Measurements from ENCODE around the gene RALGPS2. TPM values are rescaled to one million over a fixed set of nuclear protein-coding genes. Genes with fewer than 3 reads are reported as not detected.

Gene RALGPS2
- total and polyA plus RNA-seq, 2 donors from 2014 or later: 3.6 to 32.8 TPM

- peaks cover 0 to 3% (median 0%) of the 10 kb centered on the region in 3 donors for H3K9me3 ChIP-seq (ENCODE audit: control insufficient read depth in 2 of 3, insufficient read depth in 1 of 3, low read length in 3 of 3)
- no peaks in the 10 kb centered on the region for H3K4me1 ChIP-seq (ENCODE audit: control insufficient read depth in 2 of 3, insufficient read depth in 2 of 3, low read depth in 1 of 3, low read length in 3 of 3)
- intact Hi-C loops (cut with DNase I): no loop called here
- H3K9ac ChIP-seq (ENCODE audit: low read length in 3 of 3): no peak overlapping the region
- FAIRE-seq (no peak), DNase-seq (no peak)
- H3K27ac ChIP-seq (ENCODE audit: low read depth in 2 of 2, low read length in 2 of 2): no peak overlapping the region
- no peaks in the 10 kb centered on the region for H3K36me3 ChIP-seq (ENCODE audit: control insufficient read depth in 2 of 3, insufficient read depth in 3 of 3, low read length in 3 of 3)
- H3K27me3 ChIP-seq (ENCODE audit: control insufficient read depth, insufficient read depth, low read length): no peaks in the 10 kb centered on the region
- no peak overlapping the region for H3K4me3 ChIP-seq (ENCODE audit: low read length in 3 of 3)
- TF ChIP-seq CTCF (IDR thresholded peaks at IDR 0.05; ENCODE audit: borderline replicate concordance, extremely low read depth, insufficient read depth): no peak
Observed at GRCh38 chr1:178961868-178962267, 236.8 kb downstream of the RALGPS2 start.

GRCh38 chr1:178962853-178963711, 238.0 kb downstream of the RALGPS2 start:
- no peak overlapping the region for H3K9ac ChIP-seq (ENCODE audit: low read length in 3 of 3)

GRCh38 chr1:178964469-178965330, 239.7 kb downstream of the RALGPS2 start:
- no peak overlapping the region for H3K27ac ChIP-seq (ENCODE audit: low read depth in 2 of 2, low read length in 2 of 2)
- no peak for FAIRE-seq
- no peaks in the 10 kb centered on the region for H3K36me3 ChIP-seq (ENCODE audit: control insufficient read depth in 2 of 3, insufficient read depth in 3 of 3, low read length in 3 of 3)
- no peak for TF ChIP-seq CTCF (IDR thresholded peaks at IDR 0.05; ENCODE audit: borderline replicate concordance, extremely low read depth, insufficient read depth)
- no peak overlapping the region for H3K9ac ChIP-seq (ENCODE audit: low read length in 3 of 3)
- no peak overlapping the region for H3K4me3 ChIP-seq (ENCODE audit: low read length in 3 of 3)
- DNase-seq: no peak
- H3K9me3 ChIP-seq (ENCODE audit: control insufficient read depth in 2 of 3, insufficient read depth in 1 of 3, low read length in 3 of 3): peaks cover 0 to 3% (median 0%) of the 10 kb centered on the region in 3 donors
- H3K4me1 ChIP-seq (ENCODE audit: control insufficient read depth in 2 of 3, insufficient read depth in 2 of 3, low read depth in 1 of 3, low read length in 3 of 3): no peaks in the 10 kb centered on the region
- intact Hi-C loops (cut with DNase I): no loop called here
- no peaks in the 10 kb centered on the region for H3K27me3 ChIP-seq (ENCODE audit: control insufficient read depth, insufficient read depth, low read length)

More at GRCh38 chr1:178962853-178963711, 238.0 kb downstream of the RALGPS2 start:
- no peak overlapping the region for H3K27ac ChIP-seq (ENCODE audit: low read depth in 2 of 2, low read length in 2 of 2)
- no peak overlapping the region for H3K4me3 ChIP-seq (ENCODE audit: low read length in 3 of 3)
- no peaks in the 10 kb centered on the region for H3K36me3 ChIP-seq (ENCODE audit: control insufficient read depth in 2 of 3, insufficient read depth in 3 of 3, low read length in 3 of 3)
- no peak for TF ChIP-seq CTCF (IDR thresholded peaks at IDR 0.05; ENCODE audit: borderline replicate concordance, extremely low read depth, insufficient read depth)
- no peaks in the 10 kb centered on the region for H3K4me1 ChIP-seq (ENCODE audit: control insufficient read depth in 2 of 3, insufficient read depth in 2 of 3, low read depth in 1 of 3, low read length in 3 of 3)
- DNase-seq: no peak
- intact Hi-C loops (cut with DNase I): no loop called here
- H3K27me3 ChIP-seq (ENCODE audit: control insufficient read depth, insufficient read depth, low read length): no peaks in the 10 kb centered on the region
- H3K9me3 ChIP-seq (ENCODE audit: control insufficient read depth in 2 of 3, insufficient read depth in 1 of 3, low read length in 3 of 3): peaks cover 0 to 3% (median 0%) of the 10 kb centered on the region in 3 donors
- no peak for FAIRE-seq
